SJCRH30 (cell line): ENCODE results near the gene MT1M. TPM values are rescaled to one million over a fixed set of nuclear protein-coding genes. Genes with fewer than 3 reads are reported as not detected.
"Not testable (repeated sequence)": the region's sequence is repeated elsewhere in the genome, so short reads cannot be mapped to it uniquely, and the experiment has no call there.

Experiments used
- DNase-seq, 2 experiments: peaks; one replicate each; pipeline ENCODE4 v3.0.0-alpha.2; 2015 to 2020
- H3K27ac ChIP-seq: fragments of 250-450 bp; sonication (Bioruptor Pico); 2 replicates; pipeline ENCODE4 v1.5.1; 2020; ENCODE audit warnings: mild to moderate bottlenecking, moderate library complexity
- H3K27me3 ChIP-seq: fragments of 250-450 bp; sonication (Bioruptor Pico); 2 replicates; pipeline ENCODE4 v1.5.1; 2020; ENCODE audit warnings: mild to moderate bottlenecking, moderate library complexity
- H3K36me3 ChIP-seq: fragments of 250-450 bp; sonication (Bioruptor Pico); 2 replicates; pipeline ENCODE4 v1.5.1; 2020; ENCODE audit warnings: mild to moderate bottlenecking, moderate library complexity
- H3K4me1 ChIP-seq: fragments of 250-450 bp; sonication (Bioruptor Pico); 2 replicates; pipeline ENCODE4 v1.5.1; 2020; ENCODE audit warnings: mild to moderate bottlenecking, moderate library complexity
- H3K4me3 ChIP-seq: fragments of 250-450 bp; sonication (Bioruptor Pico); 2 replicates; pipeline ENCODE4 v1.5.1; 2020; ENCODE audit warnings: mild to moderate bottlenecking, moderate library complexity
- H3K9me3 ChIP-seq: fragments of 250-450 bp; sonication (Bioruptor Pico); replicated peaks from 2 replicates; pipeline ENCODE4 v1.5.1; 2020; ENCODE audit warnings: mild to moderate bottlenecking, moderate library complexity
- total RNA-seq: library from RNA; depleted of rRNA; stranded (reverse); fragments of >200 nt; shearing (Covaris generic); gene quantifications from 2 replicates; pipeline ENCODE4 v1.2.3, GENCODE V29; 2014; rRNA removed

Gene MT1M
- total RNA-seq = not detected in 2 replicates

DNA sequence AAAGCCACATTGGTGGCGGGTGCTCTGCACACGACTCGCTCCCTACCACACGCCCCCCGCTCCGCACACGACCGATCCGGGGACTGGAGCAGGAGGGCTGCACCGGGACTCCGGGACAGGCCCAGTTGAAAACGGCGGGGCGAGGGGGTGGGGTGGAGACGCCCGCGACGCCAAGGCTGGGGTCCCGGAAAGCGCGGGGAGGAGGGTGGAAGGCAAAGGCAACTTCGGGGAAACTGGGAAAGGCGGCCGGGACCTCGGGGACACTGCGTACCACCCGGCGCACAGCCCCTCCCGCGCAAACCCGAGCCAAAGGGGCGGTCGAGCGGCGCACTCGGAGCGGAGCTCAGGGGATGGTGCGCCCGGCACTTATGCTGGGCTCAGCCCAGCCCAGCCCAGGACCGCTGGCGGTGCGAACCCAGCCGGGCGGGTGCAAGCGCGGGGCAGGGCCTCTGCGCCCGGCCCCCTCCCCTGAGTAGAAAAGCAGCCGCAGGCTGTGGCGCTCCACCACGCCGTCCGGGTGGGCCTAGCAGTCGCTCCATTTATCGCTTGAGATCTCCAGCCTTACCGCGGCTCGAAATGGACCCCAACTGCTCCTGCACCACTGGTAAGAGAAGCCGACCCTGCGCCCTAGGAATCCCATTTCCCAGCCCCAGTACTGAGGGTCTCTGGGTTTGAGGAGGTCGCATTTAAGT is at the start of gene MT1M:
Gene MT1M (plus strand): TSS at position 504 of the 692 bp plus-strand sequence. CDS start 73 bp downstream, at position 577.
- H3K4me3 ChIP-seq = no peak within 1 kb of the TSS
- H3K4me1 ChIP-seq = no peaks in the 10 kb centered on the region
- no peak for DNase-seq
- H3K27ac ChIP-seq = no peak within 1 kb of the TSS
- no peaks in the 10 kb centered on the region for H3K36me3 ChIP-seq
- peaks cover 3% of the 10 kb centered on the region for H3K27me3 ChIP-seq
- no peaks in the 10 kb centered on the region for H3K9me3 ChIP-seq

DNA sequence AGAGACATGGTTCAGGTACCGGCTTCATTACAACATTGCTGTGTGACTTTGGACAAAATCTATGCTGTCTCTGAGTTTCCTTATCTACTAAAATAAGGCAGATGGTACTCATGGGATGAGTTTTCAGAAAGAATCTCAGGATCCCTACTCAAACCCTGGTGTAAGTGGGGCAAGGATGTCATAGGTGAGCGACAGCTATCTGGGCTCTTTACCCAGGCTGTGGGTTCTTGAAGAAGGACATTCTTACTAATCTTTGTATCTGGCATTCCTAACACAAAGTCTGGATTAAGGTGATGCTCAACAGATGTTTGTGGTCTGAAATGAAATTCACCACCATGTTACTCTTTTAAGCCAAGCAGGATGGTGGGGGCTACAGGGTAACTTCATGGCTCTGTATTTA is 49.5 kb upstream of the MT1M start:
- not testable (repeated sequence) for H3K4me1 ChIP-seq, H3K9me3 ChIP-seq, H3K27me3 ChIP-seq, H3K27ac ChIP-seq, H3K36me3 ChIP-seq, DNase-seq, H3K4me3 ChIP-seq

GRCh38 chr16:56583351-56584168 is 48.9 kb upstream of the MT1M start:
- no peak for DNase-seq
- Histone ChIP-seq H3K27me3 (0 out of 2 replicates have a peak, but pooled peaks cover 4% of the 10 kb centered on the region), H3K9me3 (no peaks in the 10 kb centered on the region), H3K4me1 (no peaks in the 10 kb centered on the region; the same call in 1 of the 2 replicates), H3K27ac (no peak overlapping the region), H3K36me3 (no peaks in the 10 kb centered on the region), H3K4me3 (no peak overlapping the region)

GRCh38 chr16:56584276-56584675 is 48.2 kb upstream of the MT1M start:
- DNase-seq = no peak

DNA sequence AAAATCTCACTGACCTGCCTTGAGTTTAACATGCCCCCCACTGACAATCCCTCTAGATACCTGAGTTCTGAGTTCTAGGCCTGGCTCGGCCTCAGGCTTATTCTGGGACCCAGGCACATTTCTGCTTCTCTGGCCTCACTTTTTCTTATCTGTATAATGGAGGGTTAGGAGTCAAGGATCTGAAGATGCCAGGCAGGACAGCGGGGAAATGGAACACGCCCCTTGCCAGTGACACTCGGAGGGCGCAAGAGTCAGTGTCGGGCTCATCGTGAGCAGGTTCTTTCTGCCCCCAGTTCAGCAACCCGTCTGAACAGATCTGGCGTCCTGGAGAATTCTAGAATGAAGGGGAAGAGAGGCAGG is 43.7 kb upstream of the MT1M start:
- Histone ChIP-seq H3K27me3 (0 out of 2 replicates have a peak, but pooled peaks cover 3% of the 10 kb centered on the region), H3K4me1 (no peaks in the 10 kb centered on the region)
- DNase-seq = no peak

More at GRCh38 chr16:56584276-56584675, 48.2 kb upstream of the MT1M start:
- H3K36me3 ChIP-seq = no peaks in the 10 kb centered on the region
- H3K9me3 ChIP-seq = no peaks in the 10 kb centered on the region
- H3K27me3 ChIP-seq = 0 out of 2 replicates have a peak, but pooled peaks cover 4% of the 10 kb centered on the region
- no peak overlapping the region for H3K4me3 ChIP-seq
- no peaks in the 10 kb centered on the region; the same call in 1 of the 2 replicates for H3K4me1 ChIP-seq
- H3K27ac ChIP-seq = no peak overlapping the region

DNA sequence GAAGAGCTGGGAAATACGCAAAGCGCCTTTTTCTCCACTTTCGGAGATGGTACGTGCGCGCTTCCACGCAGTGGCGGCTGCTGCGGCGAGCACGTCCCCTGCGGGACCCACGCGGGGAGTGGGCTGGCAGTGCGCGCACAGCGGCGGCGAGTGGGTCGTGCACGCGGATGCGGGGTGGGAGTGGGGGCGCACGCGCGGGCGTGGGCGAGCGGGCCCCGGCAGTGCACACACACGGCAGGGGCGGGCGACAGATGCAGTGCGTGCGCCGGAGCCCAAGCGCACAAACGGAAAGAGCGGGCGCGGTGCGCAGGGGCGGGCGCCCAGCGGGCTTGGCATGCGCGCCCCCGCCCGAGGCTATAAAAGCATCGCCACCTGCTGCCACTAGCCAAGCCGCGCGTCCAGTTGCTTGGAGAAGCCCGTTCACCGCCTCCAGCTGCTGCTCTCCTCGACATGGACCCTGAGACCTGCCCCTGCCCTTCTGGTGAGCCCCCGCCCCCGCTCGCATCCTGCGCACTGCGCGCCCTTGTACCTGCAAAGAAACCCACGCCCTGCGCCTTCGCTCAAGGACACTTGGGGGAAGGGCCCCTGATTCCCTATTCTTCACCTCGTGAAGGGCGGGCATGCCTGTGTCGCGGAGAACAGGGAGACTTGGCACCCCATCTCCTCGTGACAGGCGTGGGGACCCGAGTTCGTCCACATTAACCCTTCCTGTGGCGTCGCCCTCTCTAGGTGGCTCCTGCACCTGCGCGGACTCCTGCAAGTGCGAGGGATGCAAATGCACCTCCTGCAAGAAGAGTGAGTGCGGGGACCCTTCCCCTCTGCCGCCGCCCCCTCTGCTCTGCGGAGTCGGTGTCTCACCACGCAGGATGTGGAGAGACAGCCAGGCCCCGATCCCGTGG is 43.1 kb upstream of the MT1M start, which contains the start of gene MT3:
Gene MT3 (plus strand): TSS at position 388 of the 899 bp plus-strand sequence. CDS start 63 bp downstream, at position 451.
- no peaks in the 10 kb centered on the region for H3K9me3 ChIP-seq
- no peaks in the 10 kb centered on the region for H3K27me3 ChIP-seq
- no peak within 1 kb of the TSS for H3K4me3 ChIP-seq
- no peak for DNase-seq
- H3K36me3 ChIP-seq = no peaks in the 10 kb centered on the region
- H3K4me1 ChIP-seq = no peaks in the 10 kb centered on the region
- H3K27ac ChIP-seq = no peak within 1 kb of the TSS

More for the DNA sequence above, 43.7 kb upstream of the MT1M start:
- no peak overlapping the region for H3K4me3 ChIP-seq
- H3K36me3 ChIP-seq = no peaks in the 10 kb centered on the region
- no peak overlapping the region for H3K27ac ChIP-seq
- H3K9me3 ChIP-seq = no peaks in the 10 kb centered on the region

DNA sequence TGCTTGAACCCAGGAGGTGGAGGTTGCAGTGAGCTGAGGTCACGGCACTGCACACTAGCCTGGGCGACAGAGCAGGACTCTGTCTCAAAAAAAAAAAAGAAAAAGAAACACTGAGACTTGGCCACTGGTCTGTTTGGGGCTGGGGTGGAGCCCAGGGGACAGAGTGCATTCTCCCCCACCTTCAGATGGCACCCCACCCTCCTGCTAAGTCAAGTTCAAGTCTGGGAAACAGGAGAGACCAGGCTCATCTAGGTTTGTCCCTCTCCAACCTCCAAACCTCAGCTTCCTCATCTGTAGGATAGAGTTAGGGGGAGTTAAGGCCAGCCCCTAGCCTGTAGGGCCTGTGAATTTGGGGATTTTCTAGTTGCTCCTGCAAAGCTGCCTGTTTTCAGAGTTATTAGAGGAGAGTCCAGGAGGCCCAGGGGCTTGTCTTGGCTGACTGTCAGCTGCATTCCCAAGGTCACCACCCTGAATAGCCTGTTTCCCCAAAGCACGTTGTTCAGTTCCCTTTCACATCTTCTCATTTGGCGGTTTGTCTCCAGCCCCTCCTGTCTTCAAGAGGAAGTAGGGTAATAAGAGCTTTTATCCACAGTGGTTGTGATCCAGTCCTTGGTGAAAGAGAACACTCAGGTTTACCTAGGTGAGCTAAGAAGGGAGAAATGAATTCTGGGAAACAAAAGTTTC is 40.9 kb upstream of the MT1M start:
- DNase-seq = no peak
- no peak overlapping the region for H3K4me3 ChIP-seq
- H3K27me3 ChIP-seq = no peaks in the 10 kb centered on the region
- no peaks in the 10 kb centered on the region for H3K9me3 ChIP-seq
- H3K36me3 ChIP-seq = no peaks in the 10 kb centered on the region
- H3K4me1 ChIP-seq = no peaks in the 10 kb centered on the region
- no peak overlapping the region for H3K27ac ChIP-seq

DNA sequence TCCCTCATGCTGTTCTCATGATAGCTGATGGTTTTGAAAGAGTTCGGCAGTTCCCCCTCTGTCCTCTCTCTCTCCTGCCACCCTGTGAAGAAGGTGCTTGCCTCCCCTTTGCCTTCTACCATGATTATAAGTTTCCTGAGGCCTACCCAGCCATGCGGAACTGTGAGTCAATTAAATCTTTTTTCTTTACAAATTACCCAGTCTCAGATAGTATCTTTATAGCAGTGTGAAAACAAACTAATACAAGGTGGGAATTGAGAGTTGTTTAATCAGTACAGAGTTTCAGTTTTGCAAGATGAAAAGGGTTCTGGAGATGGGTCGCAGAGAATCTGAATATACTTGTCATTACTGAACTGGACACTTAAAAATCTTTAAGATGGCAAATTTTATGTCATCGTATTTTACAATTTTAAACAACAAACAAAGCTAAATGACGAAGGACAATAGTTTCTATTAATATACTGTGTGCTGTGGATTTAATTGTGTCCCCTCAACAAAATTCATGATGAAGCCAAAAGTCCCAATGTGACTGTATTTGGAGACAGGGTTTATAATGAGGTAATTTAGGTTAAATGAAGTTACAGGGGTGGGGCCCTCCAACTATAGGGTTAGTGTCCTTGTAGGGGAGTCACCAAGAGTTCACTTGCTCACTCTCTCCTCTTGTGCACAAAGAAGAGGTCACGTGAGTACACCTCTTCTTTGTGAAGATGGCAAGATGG is 38.7 kb upstream of the MT1M start:
- no peak overlapping the region for H3K27ac ChIP-seq
- H3K4me3 ChIP-seq = no peak overlapping the region

DNA sequence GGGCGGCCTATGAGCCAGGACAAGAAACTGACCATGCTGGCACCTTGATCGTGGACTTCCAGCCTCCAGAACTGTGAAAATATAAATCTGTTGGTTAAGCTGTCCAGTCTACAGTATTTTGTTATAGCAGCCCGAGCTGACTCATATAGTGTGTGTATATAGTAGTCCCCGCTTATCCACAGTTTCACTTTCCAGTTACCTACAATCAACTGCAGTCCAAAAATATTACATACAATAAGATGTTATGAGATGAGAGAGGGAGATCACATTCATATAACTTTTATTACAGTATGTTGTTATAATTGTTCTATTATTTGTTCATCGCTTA is 38.2 kb upstream of the MT1M start:
- Histone ChIP-seq H3K36me3 (no peaks in the 10 kb centered on the region), H3K4me3 (no peak overlapping the region)

More for the DNA sequence above, 38.7 kb upstream of the MT1M start:
- Histone ChIP-seq H3K9me3 (no peaks in the 10 kb centered on the region), H3K27me3 (no peaks in the 10 kb centered on the region), H3K36me3 (no peaks in the 10 kb centered on the region), H3K4me1 (no peaks in the 10 kb centered on the region)
- DNase-seq = no peak

DNA sequence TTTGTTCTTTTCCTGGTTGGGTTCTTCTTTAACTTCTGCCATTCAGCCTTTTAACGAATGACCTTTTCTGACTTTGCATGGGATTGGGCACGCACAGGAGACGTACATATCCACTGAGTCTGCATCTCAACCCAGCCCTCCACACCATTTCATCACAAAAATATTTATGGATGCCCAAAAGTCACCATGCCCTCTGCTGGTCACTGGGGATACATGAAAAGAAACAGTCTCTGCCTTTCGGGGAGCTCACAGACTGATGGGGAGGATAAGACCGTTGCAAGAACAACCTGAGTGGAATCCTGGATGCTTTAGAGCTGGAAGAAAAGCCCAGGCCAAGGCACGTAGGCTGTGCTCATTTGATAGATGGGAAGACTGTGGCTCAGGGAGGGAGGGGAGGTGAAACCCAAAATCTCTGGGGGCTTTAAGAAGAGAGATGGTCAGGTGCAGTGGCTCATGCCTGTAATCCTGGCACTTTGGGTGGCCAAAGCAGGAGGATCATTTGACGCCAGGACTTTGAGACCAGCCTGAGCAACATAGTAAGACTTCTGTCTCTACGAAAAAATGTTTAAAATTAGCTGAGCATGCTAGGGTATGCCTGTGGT is 32.0 kb upstream of the MT1M start:
- no peaks in the 10 kb centered on the region for H3K36me3 ChIP-seq
- no peak overlapping the region for H3K4me3 ChIP-seq
- DNase-seq = peak; percentile 39 to 69
- no peak overlapping the region for H3K27ac ChIP-seq
- no peaks in the 10 kb centered on the region; the same call in 1 of the 2 replicates for H3K27me3 ChIP-seq
- H3K9me3 ChIP-seq = no peaks in the 10 kb centered on the region
- no peaks in the 10 kb centered on the region for H3K4me1 ChIP-seq

More for the DNA sequence above, 38.2 kb upstream of the MT1M start:
- DNase-seq = no peak
- Histone ChIP-seq H3K4me1 (no peaks in the 10 kb centered on the region), H3K9me3 (no peaks in the 10 kb centered on the region), H3K27me3 (no peaks in the 10 kb centered on the region), H3K27ac (no peak overlapping the region)

- H3K27ac ChIP-seq = no peak overlapping the region
Observed at GRCh38 chr16:56601325-56601724, 31.1 kb upstream of the MT1M start.

GRCh38 chr16:56603589-56603988 is 28.9 kb upstream of the MT1M start:
- DNase-seq = peak in 1 of 2 experiments; percentile 52
- H3K9me3 ChIP-seq = no peaks in the 10 kb centered on the region
- no peak overlapping the region for H3K4me3 ChIP-seq
- H3K27me3 ChIP-seq = no peaks in the 10 kb centered on the region; the same call in 1 of the 2 replicates
- H3K4me1 ChIP-seq = peaks cover 15% of the 10 kb centered on the region
- no peaks in the 10 kb centered on the region for H3K36me3 ChIP-seq
- H3K27ac ChIP-seq = no peak overlapping the region

More at GRCh38 chr16:56601325-56601724, 31.1 kb upstream of the MT1M start:
- peak in 1 of 2 experiments; percentile 24 for DNase-seq
- Histone ChIP-seq H3K4me1 (no peaks in the 10 kb centered on the region), H3K4me3 (no peak overlapping the region), H3K27me3 (no peaks in the 10 kb centered on the region; the same call in 1 of the 2 replicates), H3K9me3 (no peaks in the 10 kb centered on the region), H3K36me3 (no peaks in the 10 kb centered on the region)

DNA sequence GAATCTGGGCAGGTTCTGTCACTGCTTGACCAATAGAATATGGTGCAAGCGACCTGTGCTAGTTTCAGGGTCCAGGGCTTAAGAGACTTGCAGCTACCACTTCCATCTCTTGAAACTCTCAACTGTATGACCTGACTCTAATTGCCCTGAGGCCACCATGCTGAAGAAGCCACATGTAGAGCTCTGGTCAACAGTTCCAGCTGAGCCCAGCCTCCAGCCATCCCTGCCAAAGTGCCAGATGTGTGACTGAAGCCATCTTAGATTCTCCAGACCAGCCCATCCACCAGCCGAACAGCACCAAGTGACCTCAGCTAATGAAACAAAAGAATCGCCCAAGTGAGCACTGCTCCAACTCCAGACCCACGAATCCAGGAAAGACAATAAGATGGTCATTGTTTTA is 27.5 kb upstream of the MT1M start:
- no peaks in the 10 kb centered on the region; the same call in 1 of the 2 replicates for H3K27me3 ChIP-seq
- H3K4me3 ChIP-seq = no peak overlapping the region
- no peak overlapping the region for H3K27ac ChIP-seq
- H3K36me3 ChIP-seq = no peaks in the 10 kb centered on the region
- peaks cover 16% of the 10 kb centered on the region for H3K4me1 ChIP-seq
- no peaks in the 10 kb centered on the region for H3K9me3 ChIP-seq
- no peak for DNase-seq
